Karpas-422 (cell line): Measurements from ENCODE around the gene GRB10. TPM values are rescaled to one million over a fixed set of nuclear protein-coding genes. Genes with fewer than 3 reads are reported as not detected.

Experiments used
- DNase-seq: peaks from one replicate; pipeline ENCODE4 v3.0.0-alpha.2; 2015
- H2AFZ ChIP-seq: fragments of 200-600 bp; sonication (generic); 2 replicates; pipeline ENCODE4 v1.6.1; 2014; ENCODE audit warnings: antibody characterized with exemption, low read length, mixed read lengths
- H3K27ac ChIP-seq: fragments of 200-600 bp; sonication (generic); 2 replicates; pipeline ENCODE4 v1.5.1; 2014; ENCODE audit warnings: mild to moderate bottlenecking, low read length, moderate library complexity
- H3K27me3 ChIP-seq: fragments of 200-600 bp; sonication (generic); 2 replicates; pipeline ENCODE4 v1.6.1; 2014; ENCODE audit warnings: low read length, mixed read lengths
- H3K36me3 ChIP-seq: fragments of 200-600 bp; sonication (generic); 2 replicates; pipeline ENCODE4 v1.6.1; 2014; ENCODE audit warnings: low read length, mixed read lengths; ENCODE audit not compliant: insufficient read depth
- H3K4me1 ChIP-seq: fragments of 200-600 bp; sonication (generic); 2 replicates; pipeline ENCODE4 v1.6.1; 2014; ENCODE audit warnings: mild to moderate bottlenecking, low read length, mixed read lengths
- H3K4me2 ChIP-seq: fragments of 200-600 bp; sonication (generic); 2 replicates; pipeline ENCODE4 v1.6.1; 2014; ENCODE audit warnings: low read length, low read depth, mild to moderate bottlenecking; ENCODE audit not compliant: poor library complexity, severe bottlenecking
- H3K4me3 ChIP-seq: fragments of 200-600 bp; sonication (generic); 2 replicates; pipeline ENCODE4 v1.5.1; 2014; ENCODE audit warnings: mild to moderate bottlenecking, antibody characterized with exemption, low read length, mixed read lengths
- H3K79me2 ChIP-seq: fragments of 200-600 bp; sonication (generic); 2 replicates; pipeline ENCODE4 v1.6.1; 2014; ENCODE audit warnings: mild to moderate bottlenecking, low read length, mixed read lengths
- H3K9ac ChIP-seq: fragments of 200-600 bp; sonication (generic); 2 replicates; pipeline ENCODE4 v1.6.0; 2014; ENCODE audit warnings: low read length
- H3K9me2 ChIP-seq: fragments of 200-600 bp; sonication (generic), shearing (Covaris generic); replicated peaks from 2 replicates; pipeline ENCODE4 v1.6.0; 2014; ENCODE audit warnings: mild to moderate bottlenecking, low read length, moderate library complexity; ENCODE audit not compliant: insufficient read depth
- H3K9me3 ChIP-seq: fragments of 300-700, 200-600 bp; sonication (generic); 2 replicates; pipeline ENCODE4 v1.6.1; 2014; ENCODE audit warnings: low read length, mixed read lengths
- H4K20me1 ChIP-seq: fragments of 200-600 bp; sonication (generic); 2 replicates; pipeline ENCODE4 v1.6.1; 2014; ENCODE audit warnings: mild to moderate bottlenecking, antibody characterized with exemption, low read length, low read depth; ENCODE audit not compliant: insufficient read depth
- total RNA-seq: library from RNA; depleted of rRNA; stranded (reverse); fragments of >200 nt; shearing (Covaris generic); gene quantifications from 2 replicates; pipeline ENCODE4 v1.2.3, GENCODE V29; 2014; ENCODE audit warnings: low replicate concordance

The GRB10 gene
- total RNA-seq, 1 experiment from 2014 or later = not detected

DNA sequence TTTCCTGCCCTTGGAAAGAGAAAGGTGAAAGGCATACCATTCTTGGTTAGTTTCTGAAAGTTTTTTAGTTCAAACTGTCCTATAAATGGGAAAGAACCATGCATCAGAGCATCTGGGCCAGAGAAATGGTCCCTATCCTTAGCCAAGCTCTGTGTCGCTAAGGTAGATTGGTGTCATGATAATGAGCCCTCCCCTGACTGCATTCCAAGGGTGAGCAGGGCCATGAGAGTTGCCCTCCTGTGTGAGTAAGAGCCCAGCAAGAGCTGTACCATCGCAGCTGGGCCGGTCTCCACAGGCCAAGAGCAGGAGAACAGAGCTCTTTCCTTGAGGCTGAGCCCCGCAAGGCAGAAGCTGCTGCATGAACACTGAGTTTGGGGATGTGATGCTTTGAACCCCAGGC is 30.3 kb downstream of the GRB10 start:
- no peak overlapping the region for H3K9ac ChIP-seq
- no peaks in the 10 kb centered on the region for H3K4me1 ChIP-seq
- no peak overlapping the region for H2AFZ ChIP-seq
- H3K27ac ChIP-seq = no peak overlapping the region
- H3K79me2 ChIP-seq = no peaks in the 10 kb centered on the region
- no peaks in the 10 kb centered on the region for H4K20me1 ChIP-seq
- H3K4me3 ChIP-seq = no peak overlapping the region
- H3K27me3 ChIP-seq = no peaks in the 10 kb centered on the region
- DNase-seq = no peak
- H3K9me3 ChIP-seq = no peaks in the 10 kb centered on the region
- H3K4me2 ChIP-seq = no peak overlapping the region
- H3K36me3 ChIP-seq = no peaks in the 10 kb centered on the region
- H3K9me2 ChIP-seq = no peaks in the 10 kb centered on the region

DNA sequence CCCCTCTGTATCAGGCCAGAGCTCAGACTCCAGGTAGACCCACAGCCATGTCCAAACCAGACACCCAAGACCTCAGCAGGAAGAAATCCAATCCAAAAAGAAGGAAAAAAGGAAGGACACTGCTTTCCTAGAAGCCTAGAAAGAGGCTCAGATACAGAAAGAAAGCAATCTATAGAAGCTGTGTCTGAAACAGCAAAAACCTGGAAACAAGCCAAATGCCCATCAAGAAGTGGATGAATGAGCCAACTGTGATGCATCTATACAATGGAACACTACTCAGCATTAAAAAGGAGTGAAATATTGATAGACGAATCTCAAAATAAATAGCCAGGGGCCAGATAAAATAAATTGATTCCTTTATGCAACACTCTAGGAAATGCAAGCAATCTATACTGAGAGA is 31.6 kb downstream of the GRB10 start:
- Histone ChIP-seq H4K20me1 (no peaks in the 10 kb centered on the region), H3K79me2 (no peaks in the 10 kb centered on the region), H3K36me3 (no peaks in the 10 kb centered on the region), H3K4me1 (no peaks in the 10 kb centered on the region), H3K9me3 (no peaks in the 10 kb centered on the region), H3K27ac (no peak overlapping the region), H3K9me2 (no peaks in the 10 kb centered on the region), H3K27me3 (no peaks in the 10 kb centered on the region), H3K9ac (no peak overlapping the region), H3K4me3 (no peak overlapping the region), H3K4me2 (no peak overlapping the region), H2AFZ (no peak overlapping the region)
- no peak for DNase-seq

DNA sequence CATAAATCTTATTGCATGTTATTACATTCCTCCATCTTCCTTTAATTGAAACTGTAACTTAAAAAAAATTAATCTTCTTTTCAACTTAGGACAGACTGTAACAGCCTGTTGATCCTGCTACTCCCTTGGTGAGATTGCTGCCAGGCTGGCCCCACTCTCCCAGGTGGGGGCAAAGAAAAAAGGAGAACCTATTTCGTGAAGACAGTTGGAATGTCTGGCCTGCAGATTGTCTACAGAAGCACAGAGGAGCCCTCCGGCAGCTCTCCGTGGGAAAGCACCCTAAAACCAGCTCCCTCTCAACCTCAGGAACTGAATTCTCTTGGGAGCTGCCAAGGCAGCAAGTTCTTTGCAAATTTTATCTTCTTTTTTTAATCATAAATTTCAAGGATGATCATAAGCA is 32.8 kb downstream of the GRB10 start:
- Histone ChIP-seq H3K79me2 (no peaks in the 10 kb centered on the region), H3K9me3 (no peaks in the 10 kb centered on the region), H3K9me2 (no peaks in the 10 kb centered on the region), H3K9ac (no peak overlapping the region), H3K4me1 (no peaks in the 10 kb centered on the region), H3K4me3 (no peak overlapping the region), H4K20me1 (no peaks in the 10 kb centered on the region), H3K27me3 (no peaks in the 10 kb centered on the region), H3K4me2 (no peak overlapping the region), H3K27ac (no peak overlapping the region), H2AFZ (no peak overlapping the region), H3K36me3 (no peaks in the 10 kb centered on the region)
- no peak for DNase-seq

DNA sequence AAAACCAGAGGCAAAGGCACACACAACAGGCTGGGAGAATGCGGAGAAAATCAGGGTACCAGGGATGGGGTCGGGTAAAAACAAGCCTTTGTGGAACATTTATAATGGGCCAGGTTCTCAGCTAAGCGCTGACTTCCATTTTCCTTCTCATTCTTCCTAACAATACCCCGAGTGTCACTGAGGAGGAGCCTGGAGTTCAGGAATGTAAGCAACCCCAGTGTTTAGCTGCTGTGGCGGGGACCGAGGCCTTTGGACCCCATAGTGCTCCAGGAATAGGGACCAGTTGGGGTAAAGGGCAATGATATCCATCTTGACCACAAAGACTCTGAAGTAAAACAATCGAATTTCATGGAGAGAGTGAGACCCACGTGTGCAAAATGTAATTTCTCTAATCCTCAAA is 34.2 kb downstream of the GRB10 start:
- Histone ChIP-seq H3K79me2 (no peaks in the 10 kb centered on the region), H3K27ac (no peak overlapping the region), H3K4me2 (no peak overlapping the region), H4K20me1 (no peaks in the 10 kb centered on the region), H3K4me3 (no peak overlapping the region), H3K9me2 (no peaks in the 10 kb centered on the region), H3K9me3 (no peaks in the 10 kb centered on the region), H2AFZ (no peak overlapping the region), H3K4me1 (no peaks in the 10 kb centered on the region), H3K36me3 (no peaks in the 10 kb centered on the region), H3K9ac (no peak overlapping the region), H3K27me3 (no peaks in the 10 kb centered on the region)
- DNase-seq = no peak

DNA sequence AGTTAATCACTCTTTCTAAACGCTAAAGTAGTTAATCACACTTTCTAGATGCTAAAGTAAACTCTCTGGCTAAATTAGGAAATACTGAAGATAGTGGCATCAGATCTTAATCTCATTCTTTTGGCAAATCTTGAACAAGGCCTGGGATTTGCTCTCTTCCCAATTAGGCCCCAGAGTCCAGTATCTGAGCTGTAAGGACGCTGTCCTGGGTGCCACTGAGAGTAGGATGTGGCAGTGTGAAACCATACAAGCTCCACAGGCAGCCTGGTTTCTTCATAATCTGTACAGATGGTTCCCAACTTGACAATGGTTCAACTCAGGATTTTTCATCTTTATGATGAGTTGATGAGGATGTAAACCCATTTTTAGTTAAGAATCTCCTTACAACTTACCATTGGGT is 36.9 kb downstream of the GRB10 start:
- H4K20me1 ChIP-seq = no peaks in the 10 kb centered on the region
- no peaks in the 10 kb centered on the region for H3K79me2 ChIP-seq
- H3K9ac ChIP-seq = no peak overlapping the region
- no peaks in the 10 kb centered on the region for H3K9me2 ChIP-seq
- no peaks in the 10 kb centered on the region for H3K9me3 ChIP-seq
- no peaks in the 10 kb centered on the region for H3K27me3 ChIP-seq
- H2AFZ ChIP-seq = no peak overlapping the region
- no peak overlapping the region for H3K4me3 ChIP-seq
- H3K4me1 ChIP-seq = no peaks in the 10 kb centered on the region
- H3K4me2 ChIP-seq = no peak overlapping the region
- no peak overlapping the region for H3K27ac ChIP-seq
- H3K36me3 ChIP-seq = no peaks in the 10 kb centered on the region
- no peak for DNase-seq

DNA sequence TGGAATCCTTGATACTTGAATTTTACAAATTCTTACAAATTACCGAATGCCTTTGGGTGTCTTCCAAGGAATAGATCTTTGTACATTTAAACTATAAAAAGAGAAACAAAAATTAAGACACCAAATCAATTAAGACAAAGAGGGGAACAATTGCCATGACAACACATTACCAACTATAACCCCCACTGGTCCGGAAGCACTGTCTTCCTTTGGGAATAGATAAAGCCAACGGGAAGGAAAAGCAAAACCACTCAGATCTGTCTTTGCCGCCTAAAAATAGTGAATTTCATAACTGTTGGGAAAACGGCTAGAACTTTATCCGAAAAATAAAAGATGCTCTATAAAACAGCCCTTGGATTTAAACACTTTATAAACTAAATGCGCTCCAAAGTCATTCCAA is 37.4 kb downstream of the GRB10 start:
- Histone ChIP-seq H3K27me3 (no peaks in the 10 kb centered on the region), H3K9ac (no peak overlapping the region), H3K9me2 (no peaks in the 10 kb centered on the region), H3K27ac (no peak overlapping the region), H3K4me2 (no peak overlapping the region), H3K79me2 (no peaks in the 10 kb centered on the region), H3K9me3 (no peaks in the 10 kb centered on the region), H3K4me1 (no peaks in the 10 kb centered on the region), H4K20me1 (no peaks in the 10 kb centered on the region), H3K4me3 (no peak overlapping the region), H3K36me3 (no peaks in the 10 kb centered on the region), H2AFZ (no peak overlapping the region)
- no peak for DNase-seq

DNA sequence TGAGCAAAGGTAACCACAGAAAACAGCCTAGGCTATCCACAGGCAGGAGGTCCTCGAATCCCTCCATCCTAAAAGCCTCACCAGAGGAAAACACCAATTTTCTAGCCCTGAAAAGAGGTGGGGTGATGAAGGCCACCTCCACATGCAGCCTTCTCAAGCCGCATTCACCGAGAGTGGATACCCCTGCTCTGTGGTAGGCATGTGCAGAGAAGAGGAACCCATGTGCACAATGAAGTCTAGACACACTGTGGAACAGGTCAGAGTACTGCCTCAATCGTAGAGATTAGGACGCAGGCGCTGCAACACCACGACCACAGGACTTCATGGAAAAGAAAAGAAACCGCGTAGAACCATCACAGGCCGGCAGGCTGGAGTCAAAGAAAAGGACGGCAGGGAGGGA is 38.8 kb downstream of the GRB10 start:
- no peak for DNase-seq
- H3K27me3 ChIP-seq = no peaks in the 10 kb centered on the region
- H3K79me2 ChIP-seq = no peaks in the 10 kb centered on the region
- H2AFZ ChIP-seq = no peak overlapping the region
- no peak overlapping the region for H3K9ac ChIP-seq
- H3K4me2 ChIP-seq = no peak overlapping the region
- H3K9me3 ChIP-seq = no peaks in the 10 kb centered on the region
- no peaks in the 10 kb centered on the region for H3K4me1 ChIP-seq
- H3K27ac ChIP-seq = no peak overlapping the region
- no peak overlapping the region for H3K4me3 ChIP-seq
- H3K36me3 ChIP-seq = no peaks in the 10 kb centered on the region
- H4K20me1 ChIP-seq = no peaks in the 10 kb centered on the region
- no peaks in the 10 kb centered on the region for H3K9me2 ChIP-seq

DNA sequence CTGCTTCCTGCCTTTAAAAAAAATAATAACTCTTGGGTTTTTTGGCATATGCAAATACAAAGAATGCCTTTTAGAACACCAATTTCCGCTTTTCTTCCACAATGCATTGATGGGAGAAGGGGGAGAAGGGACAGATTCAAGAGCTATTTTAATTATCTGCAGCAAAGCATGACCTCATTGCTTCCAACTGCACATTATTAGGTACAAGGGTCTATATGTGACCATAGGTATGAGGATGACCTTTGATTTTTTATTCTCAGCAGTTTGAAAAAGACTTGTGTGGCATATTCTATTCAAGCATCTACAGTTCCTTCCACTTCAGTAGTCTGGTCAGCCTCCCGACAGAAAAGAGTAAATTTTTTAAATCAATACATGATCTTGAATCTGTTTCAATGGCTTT is 39.7 kb downstream of the GRB10 start:
- no peaks in the 10 kb centered on the region for H3K4me1 ChIP-seq
- H3K79me2 ChIP-seq = no peaks in the 10 kb centered on the region
- H3K9me2 ChIP-seq = no peaks in the 10 kb centered on the region
- no peak overlapping the region for H3K27ac ChIP-seq
- no peak overlapping the region for H3K9ac ChIP-seq
- no peak for DNase-seq
- no peaks in the 10 kb centered on the region for H3K36me3 ChIP-seq
- no peak overlapping the region for H3K4me3 ChIP-seq
- no peaks in the 10 kb centered on the region for H3K27me3 ChIP-seq
- no peaks in the 10 kb centered on the region for H4K20me1 ChIP-seq
- H2AFZ ChIP-seq = no peak overlapping the region
- H3K4me2 ChIP-seq = no peak overlapping the region
- no peaks in the 10 kb centered on the region for H3K9me3 ChIP-seq

DNA sequence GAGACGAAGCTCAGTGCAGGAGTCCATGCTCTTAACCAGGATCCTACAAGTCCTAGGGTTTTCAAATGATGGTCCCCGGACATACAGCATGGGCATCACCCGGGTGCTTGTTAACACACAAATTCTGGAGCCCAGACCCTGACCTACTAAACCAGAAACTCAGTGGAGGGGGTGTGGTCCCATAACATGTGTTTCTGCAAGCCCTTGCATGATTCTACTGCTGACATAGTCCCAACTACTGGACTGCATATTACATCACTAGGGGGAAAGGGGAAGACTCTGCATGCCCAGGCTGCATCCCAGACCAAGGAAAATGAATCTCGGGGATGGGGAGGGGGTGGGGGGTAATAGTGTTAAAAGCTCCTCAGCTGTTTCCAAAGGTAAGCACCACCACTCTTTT is 40.3 kb downstream of the GRB10 start:
- Histone ChIP-seq H4K20me1 (no peaks in the 10 kb centered on the region), H3K79me2 (no peaks in the 10 kb centered on the region)

More for the DNA sequence above, 40.3 kb downstream of the GRB10 start:
- no peak for DNase-seq
- H3K9me3 ChIP-seq = no peaks in the 10 kb centered on the region
- H3K9ac ChIP-seq = no peak overlapping the region
- no peaks in the 10 kb centered on the region for H3K9me2 ChIP-seq
- H3K27me3 ChIP-seq = no peaks in the 10 kb centered on the region
- no peaks in the 10 kb centered on the region for H3K36me3 ChIP-seq
- H3K4me1 ChIP-seq = no peaks in the 10 kb centered on the region
- no peak overlapping the region for H3K27ac ChIP-seq
- no peak overlapping the region for H3K4me3 ChIP-seq
- no peak overlapping the region for H3K4me2 ChIP-seq
- H2AFZ ChIP-seq = no peak overlapping the region
